Measurements from ENCODE around the gene CDC20B. TPM values are rescaled to one million over a fixed set of nuclear protein-coding genes. Genes with fewer than 3 reads are reported as not detected.
"Not testable (repeated sequence)": the region's sequence is repeated elsewhere in the genome, so short reads cannot be mapped to it uniquely, and the experiment has no call there.

The CDC20B gene
- total and polyA plus RNA-seq, 2 experiments from 2014 or later, result not detected

- TF ChIP-seq ETS1 (IDR thresholded peaks at IDR 0.05), result no peak
- TF ChIP-seq ZNF331 (CRISPR knock-in tag; IDR thresholded peaks at IDR 0.05; ENCODE audit: low read depth), result no peak
These were observed 70.6 kb downstream of the CDC20B start, which contains the start of gene GZMA (continued) for GRCh38 chr5:55102348-55102747.

GRCh38 chr5:55101556-55102276, 71.3 kb downstream of the CDC20B start:
- Histone ChIP-seq H4K20me1 (replicated peaks; ENCODE audit: insufficient read depth) (no peaks in the 10 kb centered on the region), H3F3A (replicated peaks; ENCODE audit: low read depth) (no peaks in the 10 kb centered on the region), H3K36me3 (ENCODE audit: insufficient read depth) (no peaks in the 10 kb centered on the region), H3K4me2 (no peak overlapping the region), H2AFZ (no peak overlapping the region), H3K9me2 (ENCODE audit: insufficient read depth) (0 out of 2 replicates have a peak, but pooled peaks cover 2% of the 10 kb centered on the region), H3K27ac (ENCODE audit: low read depth) (no peak overlapping the region), H3K4me1 (ENCODE audit: insufficient read depth) (no peaks in the 10 kb centered on the region), H3K27me3 (ENCODE audit: insufficient read depth) (no peaks in the 10 kb centered on the region), H3K79me2 (replicated peaks; ENCODE audit: insufficient read depth) (no peaks in the 10 kb centered on the region), H3K4me3 (no peak overlapping the region)
- Mint-ChIP-seq H3K27ac (no peak overlapping the region), H3K4me1 (peaks cover 4% of the 10 kb centered on the region; the same call in 1 of the 3 replicates), H3K36me3 (ENCODE audit: low read depth) (no peaks in the 10 kb centered on the region), H3K4me3 (no peak overlapping the region), H3K27me3 (ENCODE audit: insufficient read depth, low read depth, poor library complexity) (peaks cover 2% of the 10 kb centered on the region), H3K9me3 (peaks cover 10% of the 10 kb centered on the region; the same call in 2 of the 3 replicates)
- DNase-seq (ENCODE audit: low spot score) (no peak), ATAC-seq (no peak)
- TF ChIP-seq CREB1 (CRISPR knock-in tag; IDR thresholded peaks at IDR 0.05; ENCODE audit: low read depth), result no peak
- TF ChIP-seq NANOG (IDR thresholded peaks at IDR 0.05; ENCODE audit: borderline replicate concordance), result no peak

GRCh38 chr5:55101148-55101547, 71.8 kb downstream of the CDC20B start:
- H3K27me3 ChIP-seq (ENCODE audit: insufficient read depth); H3K79me2 ChIP-seq (replicated peaks; ENCODE audit: insufficient read depth); H4K20me1 ChIP-seq (replicated peaks; ENCODE audit: insufficient read depth); H3K4me1 ChIP-seq (ENCODE audit: insufficient read depth); H3K27me3 Mint-ChIP-seq (ENCODE audit: insufficient read depth, low read depth, poor library complexity); H3K36me3 ChIP-seq (ENCODE audit: insufficient read depth); H3K36me3 Mint-ChIP-seq (ENCODE audit: low read depth); ATAC-seq; H3K4me3 ChIP-seq; H3K27ac ChIP-seq (ENCODE audit: low read depth); H3F3A ChIP-seq (replicated peaks; ENCODE audit: low read depth); H3K9me2 ChIP-seq (ENCODE audit: insufficient read depth); H3K27ac Mint-ChIP-seq; H3K4me2 ChIP-seq; DNase-seq (ENCODE audit: low spot score); H2AFZ ChIP-seq; H3K4me3 Mint-ChIP-seq; H3K4me1 Mint-ChIP-seq; H3K9me3 Mint-ChIP-seq: not testable (repeated sequence)

GRCh38 chr5:55096861-55097260, 76.1 kb downstream of the CDC20B start:
- no peak overlapping the region for H3K27ac Mint-ChIP-seq
- no peaks in the 10 kb centered on the region for H3K4me1 Mint-ChIP-seq
- H3K36me3 Mint-ChIP-seq (ENCODE audit: low read depth), result no peaks in the 10 kb centered on the region
- H3K4me1 ChIP-seq (ENCODE audit: insufficient read depth), result no peaks in the 10 kb centered on the region
- no peaks in the 10 kb centered on the region for H3K36me3 ChIP-seq (ENCODE audit: insufficient read depth)
- no peak overlapping the region for H3K4me3 Mint-ChIP-seq
- no peaks in the 10 kb centered on the region for H3K27me3 ChIP-seq (ENCODE audit: insufficient read depth)
- H2AFZ ChIP-seq, result no peak overlapping the region; the same call in 1 of the 2 replicates
- ATAC-seq (no peak), DNase-seq (ENCODE audit: low spot score) (no peak)
- no peak for TF ChIP-seq CREB1 (CRISPR knock-in tag; IDR thresholded peaks at IDR 0.05; ENCODE audit: low read depth)
- peaks cover 6% of the 10 kb centered on the region; the same call in 1 of the 2 replicates for H3K9me2 ChIP-seq (ENCODE audit: insufficient read depth)
- H3F3A ChIP-seq (replicated peaks; ENCODE audit: low read depth), result no peaks in the 10 kb centered on the region
- H3K4me2 ChIP-seq, result no peak overlapping the region
- H3K79me2 ChIP-seq (replicated peaks; ENCODE audit: insufficient read depth), result no peaks in the 10 kb centered on the region
- no peak overlapping the region for H3K4me3 ChIP-seq
- H4K20me1 ChIP-seq (replicated peaks; ENCODE audit: insufficient read depth), result no peaks in the 10 kb centered on the region
- H3K9me3 Mint-ChIP-seq, result peaks cover 10% of the 10 kb centered on the region
- H3K27ac ChIP-seq (ENCODE audit: low read depth), result no peak overlapping the region
- no peaks in the 10 kb centered on the region for H3K27me3 Mint-ChIP-seq (ENCODE audit: insufficient read depth, low read depth, poor library complexity)
